PFSK-1 (cell line): ENCODE measurements around the gene CCDC86.

ENCODE experiments used
- FOXP2 ChIP-seq: optimal IDR thresholded peaks from 2 replicates; pipeline ENCODE3; 2011; ENCODE audit warnings: borderline replicate concordance, control low read depth, inconsistent platforms; ENCODE audit not compliant: insufficient read depth; ENCODE audit errors: extremely low read length, extremely low read depth
- POLR2AphosphoS5 ChIP-seq: IDR thresholded peaks from 2 replicates; pipeline ENCODE4 v1.6.1; 2012; ENCODE audit warnings: low read depth, mild to moderate bottlenecking, control low read depth, low read length, moderate library complexity
- SIN3A ChIP-seq: IDR thresholded peaks from 2 replicates; pipeline ENCODE4 v1.6.1; 2012; ENCODE audit warnings: mild to moderate bottlenecking, low read length, moderate library complexity, borderline replicate concordance; ENCODE audit not compliant: insufficient read depth
- TAF1 ChIP-seq: IDR thresholded peaks from 2 replicates; pipeline ENCODE4 v1.6.1; 2012; ENCODE audit warnings: low read length, control low read depth, borderline replicate concordance; ENCODE audit not compliant: insufficient read depth
- TF ChIP-seq, protein P1 (sequence below), 2 experiments: IDR thresholded peaks; 2 replicates each; pipeline versions ENCODE4 v1.6.1 to v1.8.0; 2011 to 2012; ENCODE audit warnings: low read depth in 2 of 2, low read length in 2 of 2, control low read depth in 1 of 2, inconsistent platforms in 1 of 2, mild to moderate bottlenecking in 1 of 2, moderate library complexity in 1 of 2; ENCODE audit not compliant: insufficient read depth in 1 of 2

The CCDC86 gene

DNA sequence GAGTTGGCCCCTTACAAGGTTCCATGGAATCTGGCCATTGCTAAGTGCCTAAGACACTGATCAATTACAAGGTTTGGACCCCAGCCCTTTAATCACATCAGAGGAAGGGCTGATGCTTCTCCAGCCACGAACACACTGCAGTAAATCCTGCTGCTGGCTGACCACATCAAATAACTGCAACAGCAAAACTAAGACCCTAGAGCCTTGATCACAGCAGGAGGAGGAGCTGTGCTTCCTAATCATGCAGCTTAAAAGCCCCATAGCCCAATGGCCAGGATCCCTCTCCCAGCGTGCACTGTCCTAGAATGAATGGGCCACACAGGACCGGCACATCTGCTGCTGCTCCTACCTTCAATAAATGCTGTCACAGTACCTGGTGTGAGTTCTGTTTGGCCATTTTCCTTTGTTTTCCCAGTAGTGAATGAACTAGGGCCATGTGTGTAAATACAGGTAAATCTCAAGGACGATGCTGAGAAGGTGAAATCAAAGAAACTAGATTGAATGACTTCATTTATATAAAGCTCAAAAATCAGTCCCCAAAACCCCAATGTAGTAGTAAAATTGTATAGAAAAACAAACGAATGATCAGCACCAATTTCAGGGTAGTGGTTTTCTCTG lies 38.2 kb downstream of the CCDC86 start:
- TF ChIP-seq POLR2AphosphoS5 (no peak), FOXP2 (no peak), TAF1 (no peak)
- TF ChIP-seq, protein P1, sequence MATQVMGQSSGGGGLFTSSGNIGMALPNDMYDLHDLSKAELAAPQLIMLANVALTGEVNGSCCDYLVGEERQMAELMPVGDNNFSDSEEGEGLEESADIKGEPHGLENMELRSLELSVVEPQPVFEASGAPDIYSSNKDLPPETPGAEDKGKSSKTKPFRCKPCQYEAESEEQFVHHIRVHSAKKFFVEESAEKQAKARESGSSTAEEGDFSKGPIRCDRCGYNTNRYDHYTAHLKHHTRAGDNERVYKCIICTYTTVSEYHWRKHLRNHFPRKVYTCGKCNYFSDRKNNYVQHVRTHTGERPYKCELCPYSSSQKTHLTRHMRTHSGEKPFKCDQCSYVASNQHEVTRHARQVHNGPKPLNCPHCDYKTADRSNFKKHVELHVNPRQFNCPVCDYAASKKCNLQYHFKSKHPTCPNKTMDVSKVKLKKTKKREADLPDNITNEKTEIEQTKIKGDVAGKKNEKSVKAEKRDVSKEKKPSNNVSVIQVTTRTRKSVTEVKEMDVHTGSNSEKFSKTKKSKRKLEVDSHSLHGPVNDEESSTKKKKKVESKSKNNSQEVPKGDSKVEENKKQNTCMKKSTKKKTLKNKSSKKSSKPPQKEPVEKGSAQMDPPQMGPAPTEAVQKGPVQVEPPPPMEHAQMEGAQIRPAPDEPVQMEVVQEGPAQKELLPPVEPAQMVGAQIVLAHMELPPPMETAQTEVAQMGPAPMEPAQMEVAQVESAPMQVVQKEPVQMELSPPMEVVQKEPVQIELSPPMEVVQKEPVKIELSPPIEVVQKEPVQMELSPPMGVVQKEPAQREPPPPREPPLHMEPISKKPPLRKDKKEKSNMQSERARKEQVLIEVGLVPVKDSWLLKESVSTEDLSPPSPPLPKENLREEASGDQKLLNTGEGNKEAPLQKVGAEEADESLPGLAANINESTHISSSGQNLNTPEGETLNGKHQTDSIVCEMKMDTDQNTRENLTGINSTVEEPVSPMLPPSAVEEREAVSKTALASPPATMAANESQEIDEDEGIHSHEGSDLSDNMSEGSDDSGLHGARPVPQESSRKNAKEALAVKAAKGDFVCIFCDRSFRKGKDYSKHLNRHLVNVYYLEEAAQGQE (IDR thresholded peaks at IDR 0.05; ENCODE audit: insufficient read depth in 1 of 2, low read depth in 2 of 2, low read length in 2 of 2) = no peak

DNA sequence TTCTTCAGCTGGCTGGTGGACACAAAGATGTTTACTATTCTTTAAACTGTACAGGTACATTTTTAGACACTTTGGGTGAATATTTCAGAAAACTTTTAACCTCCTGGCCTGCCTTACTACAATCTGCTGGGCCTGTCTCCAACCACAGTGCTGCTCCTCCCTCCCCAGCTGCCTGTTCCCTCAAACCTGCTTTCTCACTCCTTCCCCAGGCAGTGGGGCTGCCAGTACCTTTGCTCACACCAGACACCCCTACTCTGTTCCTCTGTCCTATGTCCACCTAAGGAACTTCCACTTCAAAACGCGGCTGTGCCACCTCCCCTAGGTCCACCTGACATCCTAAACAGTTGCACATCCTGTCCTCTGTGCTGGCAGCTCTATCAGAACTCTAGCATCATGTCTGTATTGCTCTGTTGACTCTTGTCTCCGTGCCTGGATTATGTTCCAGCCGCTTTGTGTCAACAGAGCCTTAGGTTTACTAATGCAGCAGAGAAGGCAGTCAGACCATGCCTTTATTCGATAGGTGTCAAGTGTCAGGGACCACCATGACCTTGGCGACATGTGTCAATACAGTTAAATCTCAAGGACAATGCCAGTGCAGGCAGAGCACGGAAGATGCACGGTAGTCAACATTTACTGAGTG lies 38.9 kb downstream of the CCDC86 start:
- no peak for TF ChIP-seq FOXP2
- TF ChIP-seq TAF1 = no peak
- TF ChIP-seq SIN3A = no peak
- TF ChIP-seq, protein P1 (IDR thresholded peaks at IDR 0.05; ENCODE audit: insufficient read depth in 1 of 2, low read depth in 2 of 2, low read length in 2 of 2) = no peak

DNA sequence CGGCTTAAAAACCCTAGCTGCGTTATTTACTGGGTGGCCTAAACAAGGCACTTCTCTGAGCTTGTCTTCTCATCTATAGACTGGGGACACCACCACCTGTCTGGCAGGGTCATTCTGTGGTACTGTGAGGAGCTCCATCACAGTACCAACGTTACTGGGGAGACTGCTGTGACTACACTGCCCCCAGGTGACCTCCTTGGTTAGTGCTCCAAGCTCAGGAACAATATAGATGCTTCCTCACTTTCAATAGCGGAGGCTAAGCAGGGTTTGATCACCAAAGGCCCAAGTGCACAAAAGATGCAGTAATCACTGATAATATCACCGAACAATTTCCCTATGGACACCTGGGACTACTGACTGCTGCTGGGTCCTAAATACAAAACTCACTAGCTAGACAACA lies 45.6 kb downstream of the CCDC86 start:
- TF ChIP-seq, protein P1 (IDR thresholded peaks at IDR 0.05; ENCODE audit: insufficient read depth in 1 of 2, low read depth in 2 of 2, low read length in 2 of 2) = no peak
- TF ChIP-seq TAF1 (no peak), POLR2AphosphoS5 (no peak), SIN3A (no peak), FOXP2 (no peak)

DNA sequence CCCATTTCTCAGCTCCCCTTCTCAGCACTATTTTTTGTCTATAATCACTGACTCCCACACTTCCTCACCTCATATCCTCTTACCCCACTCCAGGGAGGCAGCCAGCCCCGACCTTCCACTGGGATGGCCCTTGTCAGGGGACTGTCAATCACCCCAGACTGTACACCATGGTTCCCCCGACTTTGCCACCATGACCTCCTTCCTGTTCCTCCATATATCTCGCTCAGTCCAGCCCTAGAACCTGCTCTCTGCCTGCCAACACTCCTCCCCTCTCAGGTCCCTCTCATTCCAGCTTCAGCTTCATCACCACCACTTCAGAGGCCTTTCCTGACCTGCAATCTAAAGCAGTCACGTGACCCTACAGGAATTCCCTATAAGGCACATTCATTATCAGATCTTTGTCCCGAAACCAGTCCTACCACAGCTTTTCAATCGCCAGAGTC lies 48.0 kb downstream of the CCDC86 start:
- TF ChIP-seq SIN3A = no peak
- TF ChIP-seq POLR2AphosphoS5 = no peak
- no peak for TF ChIP-seq TAF1
- TF ChIP-seq, protein P1 (IDR thresholded peaks at IDR 0.05; ENCODE audit: insufficient read depth in 1 of 2, low read depth in 2 of 2, low read length in 2 of 2) = no peak
- no peak for TF ChIP-seq FOXP2

DNA sequence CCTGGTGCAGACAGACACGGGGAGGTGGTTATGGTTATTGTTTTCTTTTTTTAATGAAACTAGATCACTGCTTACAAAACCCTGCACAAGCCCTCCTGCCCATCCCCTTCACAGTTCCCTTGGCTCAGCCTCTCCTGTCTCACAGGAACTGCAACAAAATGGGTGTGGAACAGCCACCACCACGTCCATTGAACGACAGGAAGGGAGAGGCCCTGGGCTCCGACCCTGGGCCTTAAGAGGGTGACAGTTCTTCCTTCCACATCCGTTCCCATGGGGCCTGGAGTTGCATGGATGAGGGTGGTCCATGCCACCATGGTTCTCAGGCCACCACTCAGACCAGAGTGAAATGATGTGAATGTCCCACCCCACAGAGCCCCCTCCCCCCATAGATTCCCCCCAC lies 48.8 kb downstream of the CCDC86 start:
- TF ChIP-seq FOXP2 (no peak), SIN3A (no peak), TAF1 (no peak), POLR2AphosphoS5 (no peak)
- TF ChIP-seq, protein P1 (IDR thresholded peaks at IDR 0.05; ENCODE audit: insufficient read depth in 1 of 2, low read depth in 2 of 2, low read length in 2 of 2) = no peak
